Stomach (tissue), 4 donors: ENCODE measurements around the gene MYL2.

Experiments used
- EP300 ChIP-seq: sonication (generic); formaldehyde crosslinking; IDR thresholded peaks from one replicate; pipeline ENCODE4 v1.6.1; 2017; ENCODE audit warnings: antibody characterized with exemption
- POLR2A ChIP-seq, 4 donors: fragments of 450-650 bp; IDR thresholded peaks; one replicate each; pipeline ENCODE4 v1.6.1; 2016; ENCODE audit warnings: antibody characterized with exemption in 4 of 4, control low read depth in 2 of 4, mild to moderate bottlenecking in 1 of 4, moderate library complexity in 1 of 4
- POLR2AphosphoS5 ChIP-seq, 3 donors: sonication (generic); formaldehyde crosslinking; IDR thresholded peaks; one replicate each; pipeline ENCODE4 v1.6.1; 2016; ENCODE audit warnings: antibody characterized with exemption in 3 of 3
- TF ChIP-seq, protein P1 (sequence below), 7 experiments: fragments of 450-650 bp in 4 of 7; fragments of 200-600 bp in 3 of 7; sonication (generic) in 3 of 7; IDR thresholded peaks; one replicate each; pipeline ENCODE4 v1.5.1; 2016 to 2019; ENCODE audit warnings: antibody characterized with exemption in 7 of 7, control low read depth in 2 of 7, mild to moderate bottlenecking in 1 of 7

DNA sequence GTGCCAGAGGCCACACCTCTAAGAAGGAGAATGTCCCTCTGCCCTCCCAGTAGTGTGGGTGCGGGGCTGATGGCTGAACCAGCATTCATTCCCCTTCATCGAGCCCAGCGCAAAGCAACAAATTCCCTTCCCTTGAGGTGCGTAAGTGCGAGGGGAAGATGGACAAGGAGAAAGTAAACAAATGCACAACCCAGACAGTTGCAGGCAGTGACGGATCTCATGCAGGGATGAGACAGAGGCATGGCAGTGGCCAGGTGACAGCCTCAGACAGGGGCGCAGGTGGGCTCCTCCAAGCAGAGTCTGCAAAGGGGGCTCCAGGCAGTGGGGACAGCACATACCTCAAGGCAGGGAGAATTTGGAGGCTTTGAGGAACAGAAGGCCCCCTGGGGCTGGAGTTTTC lies 2.3 kb upstream of the MYL2 start:
- TF ChIP-seq, protein P1, sequence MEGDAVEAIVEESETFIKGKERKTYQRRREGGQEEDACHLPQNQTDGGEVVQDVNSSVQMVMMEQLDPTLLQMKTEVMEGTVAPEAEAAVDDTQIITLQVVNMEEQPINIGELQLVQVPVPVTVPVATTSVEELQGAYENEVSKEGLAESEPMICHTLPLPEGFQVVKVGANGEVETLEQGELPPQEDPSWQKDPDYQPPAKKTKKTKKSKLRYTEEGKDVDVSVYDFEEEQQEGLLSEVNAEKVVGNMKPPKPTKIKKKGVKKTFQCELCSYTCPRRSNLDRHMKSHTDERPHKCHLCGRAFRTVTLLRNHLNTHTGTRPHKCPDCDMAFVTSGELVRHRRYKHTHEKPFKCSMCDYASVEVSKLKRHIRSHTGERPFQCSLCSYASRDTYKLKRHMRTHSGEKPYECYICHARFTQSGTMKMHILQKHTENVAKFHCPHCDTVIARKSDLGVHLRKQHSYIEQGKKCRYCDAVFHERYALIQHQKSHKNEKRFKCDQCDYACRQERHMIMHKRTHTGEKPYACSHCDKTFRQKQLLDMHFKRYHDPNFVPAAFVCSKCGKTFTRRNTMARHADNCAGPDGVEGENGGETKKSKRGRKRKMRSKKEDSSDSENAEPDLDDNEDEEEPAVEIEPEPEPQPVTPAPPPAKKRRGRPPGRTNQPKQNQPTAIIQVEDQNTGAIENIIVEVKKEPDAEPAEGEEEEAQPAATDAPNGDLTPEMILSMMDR (IDR thresholded peaks at IDR 0.05) = no peak
- TF ChIP-seq POLR2A (IDR thresholded peaks at IDR 0.05) (no peak), POLR2AphosphoS5 (IDR thresholded peaks at IDR 0.05) (no peak), EP300 (no peak)
